Colonic mucosa (tissue), 4 donors: Measurements from ENCODE around the gene KLF15. TPM values are rescaled to one million over a fixed set of nuclear protein-coding genes. Genes with fewer than 3 reads are reported as not detected.

Source experiments
- DNase-seq: peaks from one replicate; pipeline ENCODE4 v3.0.0-alpha.2; 2020
- H3K27ac ChIP-seq: fragments of 200-600 bp; one replicate; pipeline ENCODE4 v1.8.0; 2021
- H3K27me3 ChIP-seq: fragments of 200-600 bp; one replicate; pipeline ENCODE4 v1.8.0; 2021
- H3K36me3 ChIP-seq: fragments of 200-600 bp; one replicate; pipeline ENCODE4 v1.8.0; 2021
- H3K4me1 ChIP-seq: fragments of 200-600 bp; one replicate; pipeline ENCODE4 v1.8.0; 2021; ENCODE audit warnings: mild to moderate bottlenecking
- H3K4me3 ChIP-seq: fragments of 200-600 bp; one replicate; pipeline ENCODE4 v1.8.0; 2021
- H3K9ac ChIP-seq, 2 donors: one replicate each; pipeline ENCODE4 v1.7.0; 2013; ENCODE audit warnings: control low read depth in 2 of 2, low read depth in 2 of 2, low read length in 2 of 2
- H3K9me3 ChIP-seq: fragments of 200-600 bp; one replicate; pipeline ENCODE4 v1.8.0; 2021
- intact Hi-C: fragments of 100-400 bp; cut with DNase I; formaldehyde crosslinking; loops from one replicate; pipeline ENCODE4 v1.14.1; 2022
- total RNA-seq, 2 donors: library from RNA; stranded (reverse); fragmentation: NEBNext Ultra II Directional in 1 of 2; extraction: Animal tissue kit (Norgen Biotek cat#: 25700) in 1 of 2; gene quantifications; one replicate each; pipeline ENCODE4 v1.2.1, GENCODE V29; 2021
- TF ChIP-seq, protein P1 (sequence below): fragments of 200-600 bp; IDR thresholded peaks from one replicate; pipeline ENCODE4 v1.8.0; 2022; ENCODE audit warnings: antibody characterized with exemption, mild to moderate bottlenecking
- donor health status: healthy.
- donor health status: DM: no; HTN: no; CAD: no.
- donor health status: DM: no; HTN: no; CAD: no.

The KLF15 gene
- total RNA-seq, 2 donors from 2014 or later = 0.66 to 1.9 TPM

DNA sequence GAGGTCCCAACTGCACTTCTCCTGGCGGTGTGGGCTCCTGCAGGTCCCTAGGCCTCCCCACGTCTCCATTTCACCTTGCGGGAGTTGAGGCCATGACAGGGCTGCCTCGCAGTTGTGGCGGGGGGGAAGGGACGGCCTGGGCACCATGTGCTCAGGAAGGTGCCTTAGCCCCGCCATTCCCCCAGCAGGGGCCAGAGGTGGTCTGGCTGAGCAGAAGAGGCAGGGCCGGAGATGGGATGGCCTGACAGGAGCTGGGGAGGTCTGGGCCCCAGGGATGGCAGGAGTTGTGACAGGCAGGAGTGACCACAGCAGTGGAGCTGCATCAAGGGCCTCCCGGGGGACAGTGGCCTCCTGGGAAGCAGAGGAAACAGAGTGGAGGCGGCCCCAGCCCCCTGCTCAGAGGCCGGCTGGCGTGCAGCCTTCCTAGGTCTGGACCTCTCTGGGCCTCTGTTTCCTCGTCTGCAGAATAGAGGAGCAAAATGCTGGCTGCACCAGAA lies 18.7 kb upstream of the KLF15 start:
- intact Hi-C loops = no loop called here
- TF ChIP-seq, protein P1, sequence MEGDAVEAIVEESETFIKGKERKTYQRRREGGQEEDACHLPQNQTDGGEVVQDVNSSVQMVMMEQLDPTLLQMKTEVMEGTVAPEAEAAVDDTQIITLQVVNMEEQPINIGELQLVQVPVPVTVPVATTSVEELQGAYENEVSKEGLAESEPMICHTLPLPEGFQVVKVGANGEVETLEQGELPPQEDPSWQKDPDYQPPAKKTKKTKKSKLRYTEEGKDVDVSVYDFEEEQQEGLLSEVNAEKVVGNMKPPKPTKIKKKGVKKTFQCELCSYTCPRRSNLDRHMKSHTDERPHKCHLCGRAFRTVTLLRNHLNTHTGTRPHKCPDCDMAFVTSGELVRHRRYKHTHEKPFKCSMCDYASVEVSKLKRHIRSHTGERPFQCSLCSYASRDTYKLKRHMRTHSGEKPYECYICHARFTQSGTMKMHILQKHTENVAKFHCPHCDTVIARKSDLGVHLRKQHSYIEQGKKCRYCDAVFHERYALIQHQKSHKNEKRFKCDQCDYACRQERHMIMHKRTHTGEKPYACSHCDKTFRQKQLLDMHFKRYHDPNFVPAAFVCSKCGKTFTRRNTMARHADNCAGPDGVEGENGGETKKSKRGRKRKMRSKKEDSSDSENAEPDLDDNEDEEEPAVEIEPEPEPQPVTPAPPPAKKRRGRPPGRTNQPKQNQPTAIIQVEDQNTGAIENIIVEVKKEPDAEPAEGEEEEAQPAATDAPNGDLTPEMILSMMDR = no peak
- Histone ChIP-seq H3K9ac (no peak overlapping the region), H3K36me3 (no peaks in the 10 kb centered on the region), H3K4me3 (no peak overlapping the region), H3K4me1 (no peaks in the 10 kb centered on the region), H3K27ac (no peak overlapping the region), H3K9me3 (no peaks in the 10 kb centered on the region), H3K27me3 (no peaks in the 10 kb centered on the region)
- DNase-seq = no peak

DNA sequence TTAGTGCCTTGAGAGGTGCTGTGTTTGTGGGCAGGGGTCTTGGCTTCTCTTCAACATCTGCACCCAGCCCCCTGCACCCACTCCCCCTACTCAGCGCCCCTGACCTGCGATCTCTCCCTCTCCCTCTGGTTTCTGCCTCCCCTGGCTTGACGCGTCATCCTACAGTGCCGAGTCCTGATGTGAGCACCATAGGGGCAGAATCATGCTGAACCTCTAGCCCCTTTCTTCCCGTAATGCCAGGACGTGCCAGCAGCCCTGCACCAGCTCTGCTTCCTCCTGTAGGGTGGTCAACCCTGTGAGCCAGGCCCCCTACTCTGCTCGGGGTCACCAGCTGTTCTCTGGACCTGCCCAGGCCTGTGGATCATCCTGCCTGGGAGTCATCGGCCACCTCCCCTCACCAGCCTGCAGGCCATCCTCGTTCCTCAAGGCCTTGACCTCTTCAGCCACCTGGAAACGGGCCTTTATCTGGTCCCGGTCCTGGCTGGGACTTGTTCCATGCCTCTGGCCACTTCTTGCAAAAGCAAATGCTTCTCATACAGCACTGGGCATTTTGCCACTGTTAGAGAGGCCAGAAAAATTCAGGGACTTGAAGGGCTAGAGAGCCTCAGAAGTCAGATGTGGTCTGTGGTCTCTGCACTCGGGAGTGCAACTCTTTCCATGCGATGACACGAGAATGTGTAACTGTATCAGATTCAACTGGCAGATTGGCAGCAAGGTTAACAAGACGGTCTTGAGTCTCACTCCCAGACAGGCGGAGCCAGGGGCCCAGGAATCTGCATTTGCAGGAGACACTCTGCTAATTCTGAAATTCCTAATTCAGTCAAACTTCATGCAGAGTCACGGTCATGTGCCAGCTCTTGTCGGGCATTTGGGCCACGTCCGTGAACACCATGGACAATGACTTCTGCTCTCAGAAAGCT lies 16.7 kb upstream of the KLF15 start:
- intact Hi-C loops = no loop called here
- no peak overlapping the region for H3K4me3 ChIP-seq
- no peaks in the 10 kb centered on the region for H3K9me3 ChIP-seq
- TF ChIP-seq, protein P1 = no peak
- H3K36me3 ChIP-seq = no peaks in the 10 kb centered on the region
- DNase-seq = no peak
- H3K9ac ChIP-seq = no peak overlapping the region
- no peaks in the 10 kb centered on the region for H3K4me1 ChIP-seq
- H3K27ac ChIP-seq = no peak overlapping the region
- H3K27me3 ChIP-seq = no peaks in the 10 kb centered on the region

DNA sequence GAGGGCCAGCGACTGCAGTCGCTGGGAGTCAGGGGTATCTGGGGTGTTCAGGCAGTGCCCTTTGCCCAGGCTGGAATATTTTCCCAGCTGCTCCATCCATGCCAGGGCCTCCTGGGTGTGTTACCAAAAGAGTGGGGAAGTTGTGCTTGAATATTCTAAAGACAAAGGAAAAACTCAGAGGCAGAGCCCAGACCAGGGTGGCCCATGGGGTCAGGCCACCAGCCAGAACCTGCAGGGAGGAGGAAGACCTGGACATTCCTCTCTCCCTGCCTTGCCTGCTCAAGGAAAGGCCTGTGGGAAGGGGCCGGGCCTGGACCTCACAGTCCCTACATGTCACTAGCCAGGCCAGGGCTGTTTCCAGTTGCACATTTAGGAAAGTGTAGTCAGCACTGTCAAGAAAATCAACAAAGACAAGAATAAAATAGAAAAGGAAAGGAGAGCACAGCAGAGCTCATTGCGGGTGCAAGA lies 16.0 kb upstream of the KLF15 start:
- DNase-seq = no peak
- intact Hi-C loops = no loop called here
- no peaks in the 10 kb centered on the region for H3K4me1 ChIP-seq
- H3K9me3 ChIP-seq = no peaks in the 10 kb centered on the region
- H3K36me3 ChIP-seq = no peaks in the 10 kb centered on the region
- H3K4me3 ChIP-seq = no peak overlapping the region
- no peak overlapping the region for H3K9ac ChIP-seq
- H3K27me3 ChIP-seq = no peaks in the 10 kb centered on the region
- H3K27ac ChIP-seq = no peak overlapping the region
- TF ChIP-seq, protein P1 = no peak

DNA sequence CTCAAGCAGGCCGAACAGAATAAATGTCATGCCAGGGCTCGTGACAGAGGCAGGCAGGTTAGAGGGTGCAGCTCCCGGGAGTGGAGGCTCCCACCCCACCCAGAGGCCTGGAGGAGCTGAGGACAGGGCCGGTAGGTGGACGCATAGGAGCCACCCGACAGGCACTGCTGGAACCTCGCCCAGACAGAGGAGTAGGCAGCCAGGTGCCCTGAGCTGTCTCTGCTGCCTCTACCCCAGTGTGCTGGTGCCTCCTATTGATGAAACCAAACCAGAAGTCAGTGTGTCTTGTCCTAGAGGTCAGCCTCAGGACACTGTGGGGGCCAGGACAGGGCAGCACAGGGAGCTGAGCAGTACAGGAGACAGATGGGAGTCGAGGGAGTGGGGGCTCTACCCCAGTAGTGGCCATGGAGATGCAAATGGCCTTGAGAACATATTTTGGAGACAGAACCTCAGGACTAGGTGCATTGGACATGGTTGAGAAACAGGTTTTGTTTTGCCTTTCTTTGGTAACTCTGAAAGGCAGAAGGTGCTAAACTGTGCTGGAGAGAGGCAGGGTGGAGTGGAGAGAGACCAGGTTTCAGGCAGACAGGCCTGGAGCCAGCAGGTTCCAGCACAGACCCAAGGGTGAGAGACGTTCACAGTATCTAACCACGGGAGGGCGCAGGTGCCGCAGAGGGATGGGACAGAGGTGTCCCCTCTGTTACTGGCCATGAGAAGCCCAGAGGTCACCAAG lies 15.4 kb upstream of the KLF15 start:
- Histone ChIP-seq H3K36me3 (no peaks in the 10 kb centered on the region), H3K4me1 (no peaks in the 10 kb centered on the region), H3K27me3 (no peaks in the 10 kb centered on the region), H3K27ac (no peak overlapping the region), H3K9me3 (no peaks in the 10 kb centered on the region), H3K9ac (no peak overlapping the region), H3K4me3 (no peak overlapping the region)
- no peak for DNase-seq
- intact Hi-C loops = no loop called here
- TF ChIP-seq, protein P1 = no peak

DNA sequence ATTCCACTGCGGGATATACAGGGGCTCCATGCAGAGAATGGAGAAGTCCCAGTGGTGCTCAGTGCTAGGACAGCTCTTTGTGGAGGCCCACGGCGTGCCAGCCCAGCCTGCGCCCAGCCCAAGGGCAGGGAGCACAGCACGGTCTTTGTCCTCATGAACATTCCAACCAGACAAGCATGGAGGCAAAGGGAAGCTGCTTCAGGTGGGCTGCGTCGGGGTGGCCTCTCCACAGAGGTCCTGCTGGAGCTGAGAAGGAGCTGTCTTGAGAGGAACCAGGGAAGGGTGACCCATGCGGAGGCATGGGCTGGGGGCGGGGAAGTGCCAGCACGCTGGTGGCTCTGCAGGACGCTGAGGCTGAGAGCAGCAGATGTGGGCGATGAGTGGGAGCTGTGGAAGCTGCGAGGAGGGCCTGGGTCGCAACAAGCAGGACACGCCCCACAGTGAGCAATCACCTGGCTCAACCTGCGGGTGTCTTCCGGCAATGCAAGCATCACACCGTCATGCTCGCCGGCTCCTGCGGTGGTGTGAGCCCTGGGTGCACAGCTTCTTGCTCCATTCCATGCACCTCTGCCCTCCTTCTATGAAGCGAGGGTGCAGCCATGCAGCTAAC lies 14.0 kb upstream of the KLF15 start:
- no peak overlapping the region for H3K27ac ChIP-seq
- H3K36me3 ChIP-seq = no peaks in the 10 kb centered on the region
- intact Hi-C loops = no loop called here
- H3K27me3 ChIP-seq = no peaks in the 10 kb centered on the region
- TF ChIP-seq, protein P1 = no peak
- no peak for DNase-seq
- no peaks in the 10 kb centered on the region for H3K9me3 ChIP-seq
- no peak overlapping the region for H3K4me3 ChIP-seq
- H3K4me1 ChIP-seq = no peaks in the 10 kb centered on the region
- no peak overlapping the region for H3K9ac ChIP-seq
